NOMO-1 treated with dmso at 0.1 percent for 144 hours (cell line): ENCODE data around the gene HABP4.
"Not testable (repeated sequence)": the region's sequence is repeated elsewhere in the genome, so short reads cannot be mapped to it uniquely, and the experiment has no call there.

ENCODE experiments used
- DNase-seq: peaks from one replicate; lab custom pipeline; 2025; ENCODE audit not compliant: unreplicated experiment; lab: John Stamatoyannopoulos, UW

HABP4 gene

DNA sequence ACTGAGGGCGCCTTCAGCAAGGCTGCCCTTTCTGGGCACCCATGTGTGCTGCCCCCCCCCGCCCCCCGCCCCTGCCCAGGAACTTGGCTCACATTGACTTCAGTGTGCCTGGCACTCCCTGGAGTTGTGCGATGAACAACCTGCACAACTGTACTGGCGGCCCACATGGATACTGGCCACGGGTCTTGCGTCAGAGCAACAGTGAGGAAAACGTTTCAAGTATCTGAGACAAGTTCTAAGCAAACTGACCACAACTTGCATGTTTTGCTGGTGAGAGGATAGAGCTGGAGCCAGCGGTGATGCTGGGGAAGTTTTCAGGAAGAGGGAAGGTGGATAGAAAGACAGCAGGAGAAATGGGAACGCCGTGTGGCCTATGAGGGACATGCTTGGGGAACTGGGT is 45.4 kb downstream of the HABP4 start:
- no peak for DNase-seq

DNA sequence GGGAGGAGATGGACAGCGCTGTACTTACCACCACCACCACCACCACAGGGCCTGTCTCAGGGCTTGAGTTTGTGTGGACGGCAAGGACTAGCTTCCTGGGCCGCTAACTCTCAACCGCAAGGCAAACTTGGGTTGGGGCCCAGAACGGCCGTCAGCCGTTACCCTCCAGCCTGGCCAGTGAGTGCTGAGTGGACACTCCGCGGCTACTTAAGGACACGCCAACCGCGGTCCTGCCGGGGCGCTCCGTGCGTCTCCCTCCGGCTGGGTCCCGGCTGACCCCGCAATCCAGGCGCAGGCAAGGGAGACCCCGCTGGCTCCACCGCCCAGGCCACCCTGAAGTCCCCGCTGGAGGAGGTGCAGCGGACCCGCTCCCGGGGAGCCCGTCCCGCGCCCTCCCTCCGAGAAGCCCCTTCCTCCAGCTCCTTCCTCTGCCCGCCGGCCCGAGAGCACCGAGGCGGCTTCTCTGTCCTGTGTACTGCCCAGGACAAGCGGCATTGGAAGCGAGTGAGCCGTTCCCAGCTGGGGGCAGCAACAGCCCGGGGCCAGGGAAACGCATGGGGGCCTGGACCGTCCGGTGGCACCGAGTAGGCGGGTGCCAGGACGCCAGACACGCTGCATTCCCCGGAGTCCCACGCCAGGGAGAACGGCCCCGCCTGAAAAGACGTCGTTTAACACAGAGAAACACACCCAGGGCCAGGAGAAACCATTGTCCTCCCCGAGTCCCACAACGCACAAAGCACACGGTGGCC is 46.6 kb downstream of the HABP4 start:
- no peak for DNase-seq

DNA sequence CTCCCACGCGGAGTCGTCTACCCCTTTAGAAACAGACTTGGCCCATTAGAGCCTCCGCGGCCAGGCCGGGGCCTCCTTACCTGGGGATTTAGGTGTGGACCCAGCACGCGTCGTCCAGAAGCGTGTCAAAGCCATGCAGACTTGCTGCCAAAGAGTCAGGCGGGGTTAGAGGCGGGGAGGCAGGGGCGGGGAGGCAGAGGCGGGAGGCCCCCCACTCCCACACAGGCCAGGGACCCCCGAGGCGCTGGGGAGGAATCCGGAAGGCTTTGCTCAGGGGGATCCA is 47.1 kb downstream of the HABP4 start:
- no peak for DNase-seq

DNA sequence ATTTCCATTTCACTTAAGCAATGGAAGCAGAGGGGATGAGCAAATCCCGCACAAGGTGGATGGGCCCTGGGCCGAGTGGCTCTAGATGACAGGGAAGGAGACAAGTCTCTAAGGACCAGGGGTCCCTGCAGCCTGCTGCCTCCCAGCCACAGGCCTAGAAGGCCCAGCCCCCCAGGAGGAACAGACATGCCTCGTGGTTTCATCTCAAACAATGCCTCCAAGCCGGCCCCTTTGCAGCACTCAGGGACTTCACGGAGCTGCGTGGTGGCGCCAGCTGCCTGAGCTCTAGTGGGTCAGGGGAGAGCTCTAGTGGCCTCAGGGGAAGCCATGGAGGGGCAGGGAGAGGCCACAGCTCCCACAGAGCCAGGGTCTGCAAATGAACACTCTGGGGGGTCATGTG is 48.8 kb downstream of the HABP4 start:
- no peak for DNase-seq

DNA sequence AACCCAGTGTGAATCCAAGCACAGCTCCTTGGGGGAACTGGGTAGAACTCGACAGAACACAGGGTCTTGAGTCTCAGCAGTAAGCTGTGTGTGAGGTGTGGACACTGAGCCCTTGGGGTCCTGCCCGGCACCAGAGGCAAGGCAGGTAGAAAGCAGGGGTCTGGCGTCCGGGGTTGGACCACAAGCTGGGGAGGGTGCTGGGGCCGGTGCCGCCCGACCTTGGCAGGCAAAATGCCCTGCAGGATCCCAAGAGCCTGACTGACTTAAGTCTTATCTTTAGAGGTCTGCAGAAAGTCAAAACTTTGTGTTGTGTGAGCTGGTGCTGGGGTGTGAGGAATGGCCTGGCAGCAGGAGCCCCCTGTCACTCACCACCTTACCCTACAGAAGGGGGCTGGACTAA is 49.3 kb downstream of the HABP4 start:
- DNase-seq = no peak

DNA sequence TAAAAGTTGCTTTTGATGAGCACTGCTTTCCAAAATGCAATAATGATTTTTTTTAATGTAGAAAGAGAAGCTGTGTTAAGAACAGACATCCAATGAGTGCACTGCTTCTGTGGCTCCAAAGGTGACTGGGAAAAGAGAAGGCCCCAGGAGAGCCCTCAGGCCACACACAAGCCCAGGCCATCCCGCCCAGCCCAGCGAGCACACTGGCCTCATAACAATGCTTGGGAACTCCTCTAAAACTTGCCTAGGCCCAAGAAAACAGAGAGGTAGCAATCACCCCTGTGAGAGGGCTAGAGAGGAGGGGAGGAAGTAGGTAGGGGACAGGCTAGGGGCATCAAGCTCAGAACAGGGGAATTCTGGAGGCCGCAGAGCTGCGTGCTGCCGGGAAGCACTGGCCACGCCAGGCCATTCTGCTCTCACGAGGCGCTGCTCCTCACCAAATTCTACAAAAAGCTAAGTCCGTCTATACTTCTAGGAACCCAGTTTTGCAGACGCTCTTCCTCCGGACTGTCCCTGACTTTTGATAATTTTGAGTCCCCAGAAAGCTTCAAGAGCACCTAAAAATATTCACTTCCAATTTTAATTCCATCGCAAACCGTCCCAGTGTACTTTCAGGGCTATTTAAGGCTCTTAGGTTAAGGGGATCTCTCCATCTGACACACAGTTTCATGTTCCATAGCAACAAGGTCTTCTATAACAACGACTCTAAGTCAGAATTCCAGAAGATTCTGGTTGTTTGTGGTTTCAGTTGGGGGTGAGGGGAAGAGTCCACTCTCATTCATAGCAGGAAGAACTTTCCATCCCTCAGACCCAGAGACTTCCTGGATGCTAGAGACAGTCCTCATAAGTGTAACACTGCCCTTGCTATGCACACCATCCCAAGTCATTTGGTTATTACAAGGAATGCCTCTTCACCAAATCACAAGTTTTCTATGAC is 51.0 kb downstream of the HABP4 start:
- no peak for DNase-seq

DNA sequence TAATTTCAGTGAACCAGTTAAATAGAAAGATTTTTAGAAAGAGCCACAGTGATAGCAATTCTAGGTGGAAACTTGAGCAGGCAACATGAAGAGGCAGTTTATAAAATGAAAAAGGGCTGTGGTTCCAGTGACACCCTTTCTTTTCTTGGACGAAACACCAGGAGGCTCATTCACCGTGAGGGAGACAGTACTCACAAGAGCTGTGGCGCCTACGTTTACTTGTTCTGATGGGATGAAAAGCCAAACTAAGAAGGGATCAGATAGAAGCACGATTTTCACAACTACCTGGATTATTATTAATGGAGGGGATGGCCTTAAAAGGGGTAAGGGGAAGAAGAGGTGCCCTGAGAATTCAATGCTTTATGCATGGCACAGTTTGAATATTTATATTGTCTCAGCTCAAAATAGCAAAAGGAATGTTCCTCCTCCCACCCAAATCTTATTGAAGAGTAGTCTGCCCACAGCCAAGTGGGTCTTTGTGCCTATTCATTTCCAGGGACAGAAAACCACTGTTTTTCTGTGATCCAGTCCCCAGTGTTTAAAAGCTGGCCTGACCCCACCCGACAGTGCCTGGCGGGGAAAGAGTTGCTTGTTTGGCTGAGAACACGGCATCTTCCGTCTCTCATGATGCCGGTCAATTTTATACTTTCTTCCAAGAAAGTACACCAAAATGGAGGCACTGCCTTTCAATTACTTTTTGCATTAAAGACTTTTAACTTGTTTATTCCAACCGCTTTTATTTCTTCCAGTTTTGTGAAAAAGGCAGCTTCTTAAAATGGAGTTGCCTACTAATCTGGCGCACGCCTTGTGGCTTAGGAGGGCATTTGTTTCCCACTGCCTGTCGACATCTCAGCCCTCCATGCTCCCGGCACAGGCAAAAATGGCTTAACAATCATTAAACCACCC is 51.9 kb downstream of the HABP4 start:
- DNase-seq = no peak

DNA sequence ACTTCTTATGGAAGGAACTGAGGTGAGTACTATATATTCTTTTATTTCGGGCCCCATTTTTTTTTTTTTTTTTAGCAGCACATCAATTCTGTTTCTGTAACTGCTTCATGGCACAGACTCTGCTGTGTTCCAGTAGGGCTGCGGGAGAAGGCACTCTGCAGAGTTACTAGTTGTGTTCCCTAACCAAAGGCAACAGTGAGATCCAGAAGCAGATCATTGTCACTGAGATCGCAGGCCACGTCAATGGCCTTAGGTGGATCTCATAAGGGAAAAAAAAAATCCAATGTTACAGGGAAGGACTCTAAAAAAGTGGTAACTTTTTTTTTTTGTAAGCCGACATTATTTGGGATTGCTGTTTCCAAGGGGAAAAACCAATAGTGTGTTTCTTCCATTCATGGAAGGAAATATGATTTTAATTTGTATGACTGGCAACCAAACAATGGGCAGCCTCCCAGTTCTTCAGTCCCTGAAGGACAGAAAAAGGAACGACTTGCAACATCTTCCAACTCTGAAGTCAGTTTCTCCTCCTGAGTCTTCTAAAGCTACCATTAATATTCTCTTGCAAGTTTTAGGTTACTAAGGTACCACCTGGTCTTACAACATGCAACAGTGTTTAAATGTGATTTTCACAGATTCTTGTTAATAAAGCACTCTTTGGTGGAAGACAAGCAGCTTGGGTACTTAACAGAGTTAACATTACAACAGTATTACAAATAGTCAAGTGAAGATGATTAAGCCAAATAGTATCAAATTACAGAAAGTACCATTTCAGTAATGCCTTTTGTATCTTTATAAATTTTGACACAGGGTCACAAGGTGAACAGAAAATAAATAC is 52.8 kb downstream of the HABP4 start:
- no peak for DNase-seq

DNA sequence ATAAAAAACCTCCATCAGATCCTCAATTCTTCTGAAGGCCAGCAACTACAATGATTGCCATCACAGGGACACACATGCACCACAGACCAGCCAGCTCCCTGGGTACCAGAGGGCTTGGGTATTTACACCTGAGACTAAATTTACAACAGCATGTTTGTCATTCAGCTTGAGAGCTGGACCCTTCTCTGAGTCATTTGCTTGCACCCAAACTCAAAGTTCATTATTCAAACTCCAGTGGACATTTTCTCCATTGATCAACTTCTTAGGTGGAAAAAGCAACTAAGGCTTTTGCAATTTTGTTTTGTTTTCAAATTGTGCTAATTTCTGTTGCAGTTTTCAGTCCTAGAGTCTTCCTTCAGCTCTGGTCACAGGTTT is 53.4 kb downstream of the HABP4 start:
- not testable (repeated sequence) for DNase-seq

DNA sequence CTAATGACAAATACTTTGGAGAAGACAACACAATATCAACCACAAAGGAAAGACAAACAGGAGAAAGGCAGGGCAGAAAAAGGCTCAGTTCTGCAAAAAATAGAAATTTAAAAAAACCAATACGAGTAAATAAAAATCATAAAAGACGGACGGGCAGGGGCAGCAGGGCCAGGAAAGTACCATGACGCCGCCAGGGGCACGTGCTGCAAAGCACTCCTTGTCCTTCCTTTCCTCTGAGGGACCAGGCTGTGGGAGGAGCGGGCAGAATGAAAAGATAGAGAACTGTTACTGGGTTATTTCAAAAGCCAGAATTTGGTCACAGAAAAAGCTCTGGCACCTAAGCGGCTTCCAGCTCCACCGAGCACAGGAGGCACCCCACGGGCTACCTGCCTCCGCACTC is 53.9 kb downstream of the HABP4 start:
- no peak for DNase-seq

DNA sequence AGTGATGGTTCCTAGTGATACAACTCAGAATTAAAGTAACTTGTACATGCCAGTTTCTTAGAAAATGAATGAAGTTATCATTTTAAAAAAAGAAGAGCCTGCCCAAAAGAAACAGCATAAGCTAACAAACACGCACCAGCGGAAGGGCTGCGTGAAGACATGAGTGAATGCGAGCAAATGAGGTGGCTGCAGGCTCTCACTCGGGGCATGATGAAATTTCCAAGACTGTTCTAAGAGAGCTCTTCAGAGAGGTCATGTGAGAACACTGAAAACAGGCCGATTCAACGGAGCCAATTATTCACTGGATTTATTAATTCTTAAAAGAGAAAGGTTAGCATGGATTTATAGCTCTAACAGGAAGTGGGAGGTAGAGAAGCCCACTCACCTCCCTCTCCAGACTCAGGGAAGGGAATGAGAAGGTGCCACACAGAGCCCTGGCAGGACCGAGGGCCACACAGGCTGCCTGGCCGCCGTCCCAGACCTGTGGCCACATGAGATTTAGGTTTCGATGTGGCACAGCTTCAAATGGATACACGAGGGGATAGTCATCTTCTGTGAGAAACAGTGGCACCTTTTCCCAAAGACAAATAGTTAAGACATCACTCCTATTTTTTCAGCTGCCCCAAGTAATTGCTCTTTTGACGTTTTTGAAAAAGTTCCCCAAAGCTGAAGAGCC is 55.5 kb downstream of the HABP4 start:
- no peak for DNase-seq

DNA sequence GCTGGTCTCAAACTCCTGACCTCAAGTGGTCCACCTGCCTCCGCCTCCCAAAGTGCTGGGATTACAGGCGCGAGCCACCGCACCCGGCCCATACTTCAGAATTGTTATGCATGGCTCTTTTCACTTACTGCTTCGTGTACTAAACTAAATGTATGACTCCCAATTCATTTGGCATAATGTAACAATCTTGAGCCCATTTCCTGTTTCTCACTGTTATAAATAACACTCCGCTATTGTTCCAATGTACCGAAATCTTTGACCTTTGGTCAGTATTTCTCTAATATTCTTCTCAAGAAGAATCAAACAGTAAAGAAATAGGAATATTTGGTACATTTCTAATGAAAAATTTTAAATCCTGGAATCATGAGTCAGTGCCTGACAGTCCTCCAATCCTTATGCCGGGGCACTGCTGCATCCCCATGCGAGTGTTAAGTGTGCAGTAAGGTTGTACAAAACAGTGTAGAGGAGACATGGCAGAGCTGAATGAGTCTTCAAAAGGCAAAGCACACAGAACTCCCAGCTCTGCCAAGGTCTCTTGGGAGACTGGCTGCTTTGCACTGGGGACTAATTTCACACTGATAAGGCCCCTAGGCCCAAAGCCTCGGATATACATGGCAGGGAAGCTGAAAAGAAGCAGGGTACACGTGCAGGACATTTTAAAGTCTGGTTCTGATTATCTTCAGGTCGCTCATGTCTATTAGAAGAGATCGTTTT is 58.4 kb downstream of the HABP4 start:
- no peak for DNase-seq

DNA sequence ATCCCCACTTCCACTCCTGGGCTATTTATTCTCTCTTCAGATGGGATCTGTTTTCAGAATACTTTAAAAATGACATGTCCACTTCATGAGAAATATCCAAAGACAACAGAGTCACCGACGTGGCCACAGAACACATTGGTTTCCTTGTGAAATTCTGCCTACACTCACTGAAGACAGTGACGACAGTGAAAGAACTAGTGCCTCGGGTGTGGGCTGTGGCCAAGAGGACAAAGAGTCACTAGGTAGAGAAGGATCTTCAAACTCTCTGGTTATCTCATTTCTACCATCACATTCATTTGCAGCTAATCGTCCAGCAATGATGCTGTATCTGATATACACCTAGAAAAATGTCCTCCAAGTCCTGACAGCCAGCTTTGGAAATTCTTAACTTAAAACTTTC is 59.1 kb downstream of the HABP4 start:
- no peak for DNase-seq

DNA sequence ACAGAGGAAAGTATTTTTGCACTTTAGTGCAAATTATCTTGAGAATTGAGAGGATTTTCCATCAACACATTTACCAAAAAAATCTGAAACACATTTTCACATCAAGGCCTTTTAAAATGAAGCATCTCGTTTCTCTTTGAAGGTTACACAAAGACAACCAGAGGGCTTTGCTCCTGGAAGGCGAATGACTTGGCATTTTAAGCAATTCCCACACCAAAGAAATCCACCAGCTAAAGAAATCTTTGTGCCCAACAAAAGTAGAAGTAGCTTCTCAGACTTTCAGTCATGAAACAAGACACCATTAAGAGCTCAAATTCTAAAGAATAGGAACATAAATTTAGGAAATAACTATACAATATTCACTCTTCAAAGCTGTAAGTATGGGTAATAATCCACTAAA is 59.9 kb downstream of the HABP4 start:
- no peak for DNase-seq

DNA sequence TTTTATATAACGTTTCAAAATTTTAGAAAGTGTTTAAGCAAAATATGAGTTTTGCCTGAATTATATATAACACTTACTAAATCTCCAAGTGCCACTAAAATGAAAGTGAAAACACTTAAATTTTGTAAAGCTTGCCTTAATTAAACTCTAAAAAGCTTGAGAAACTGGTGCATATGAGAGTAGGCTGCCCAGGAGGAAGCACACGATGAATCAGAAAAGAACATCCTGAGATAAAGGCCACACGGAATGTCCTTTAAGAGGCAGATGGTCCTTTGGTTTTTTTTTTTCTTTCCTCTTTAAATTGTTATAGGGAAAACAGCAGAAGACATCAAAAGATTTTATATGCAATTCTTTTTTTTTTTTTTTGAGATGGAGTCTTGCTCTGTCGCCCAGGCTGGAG is 60.3 kb downstream of the HABP4 start:
- no peak for DNase-seq

DNA sequence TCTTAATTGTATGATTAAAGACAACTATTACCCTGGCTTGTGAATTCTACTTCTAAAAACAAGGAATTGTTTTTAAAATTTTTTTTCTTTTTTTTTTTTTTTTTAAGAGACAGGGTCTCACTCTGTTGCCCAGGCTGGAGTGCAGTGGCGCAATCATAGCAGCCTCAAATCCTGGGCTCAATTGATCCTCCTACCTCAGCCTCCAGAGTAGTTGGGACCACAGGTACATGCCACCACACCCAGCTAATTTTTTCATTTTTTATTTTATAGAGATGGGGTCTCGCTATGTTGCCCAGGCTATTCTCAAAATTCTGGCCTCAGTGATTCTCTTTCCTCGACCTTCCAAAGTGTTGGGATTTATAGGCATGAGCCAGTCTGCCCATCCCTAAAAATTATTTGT is 62.3 kb downstream of the HABP4 start:
- no peak for DNase-seq

DNA sequence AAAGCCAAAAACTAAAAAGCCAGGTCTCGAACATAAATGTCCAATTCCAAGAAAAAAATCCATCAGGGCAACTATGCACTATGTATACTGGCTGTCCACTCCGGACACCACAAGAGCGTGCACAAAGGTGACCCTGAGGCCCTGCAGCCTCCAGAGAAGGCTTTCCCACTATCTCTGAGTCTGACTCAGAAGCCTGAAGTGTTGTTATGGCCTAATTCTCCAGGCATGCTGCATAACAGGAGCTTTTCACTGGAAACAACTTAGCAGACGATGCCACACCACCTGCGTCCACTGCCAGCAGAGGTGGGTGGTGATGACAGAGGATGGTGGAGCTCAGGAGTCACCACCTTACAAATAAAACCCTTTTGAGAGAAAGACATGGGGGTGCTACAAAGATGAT is 63.7 kb downstream of the HABP4 start:
- DNase-seq = no peak

DNA sequence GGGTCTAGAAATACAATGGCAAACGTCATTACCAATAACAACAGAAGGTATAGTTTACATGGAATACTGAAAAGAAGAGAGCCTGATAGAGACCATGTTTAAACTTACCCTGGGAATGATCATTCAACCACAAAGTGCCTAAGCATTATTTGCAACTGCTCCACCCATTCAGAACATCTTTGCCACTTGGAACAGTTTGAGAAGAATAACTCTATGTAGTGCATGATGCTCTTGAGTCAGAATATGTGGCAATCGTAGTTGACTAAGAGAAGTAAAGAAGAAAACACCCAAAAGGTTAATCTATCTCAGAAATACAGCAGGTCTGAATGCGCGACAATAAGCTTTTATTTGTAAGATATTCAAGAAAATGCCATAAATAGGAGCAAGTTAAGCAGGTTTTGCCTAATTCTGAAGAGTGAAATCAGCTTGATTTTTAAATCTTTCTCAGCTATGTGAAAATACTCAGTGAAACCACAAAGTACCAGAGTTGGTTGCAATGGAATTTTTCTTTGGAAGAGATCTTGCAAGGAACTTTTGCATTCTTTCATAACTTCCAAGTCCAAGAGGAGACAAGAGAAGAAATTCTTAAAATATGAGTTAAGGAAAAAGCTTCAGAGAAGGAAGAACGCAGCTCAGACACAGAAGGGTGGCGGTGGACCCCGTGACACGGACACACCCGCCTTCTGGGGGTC is 64.3 kb downstream of the HABP4 start:
- DNase-seq = no peak

DNA sequence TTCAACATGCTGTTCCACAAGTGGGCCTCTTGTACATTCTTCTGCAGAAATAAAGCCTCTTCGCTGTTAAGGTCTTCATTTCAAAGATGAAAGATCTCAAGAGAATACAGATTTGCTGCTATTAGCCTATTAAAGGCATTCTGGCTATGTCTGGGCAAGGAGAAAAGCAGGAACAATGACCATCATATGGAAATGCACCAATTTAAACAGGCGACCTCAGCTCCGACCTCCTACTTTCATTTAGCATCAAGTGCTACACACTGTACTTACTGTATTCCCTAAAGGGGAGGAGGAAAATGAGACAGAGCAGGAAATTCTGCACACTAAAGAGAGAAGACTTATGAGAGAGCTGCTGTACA is 64.8 kb downstream of the HABP4 start:
- DNase-seq = no peak
